Fibroblast of upper back skin (primary cell): ENCODE results near the gene CHADL.

Experiments
- DNase-seq: peaks from one replicate; pipeline ENCODE4 v3.0.0-alpha.2; 2013

CHADL gene

DNA sequence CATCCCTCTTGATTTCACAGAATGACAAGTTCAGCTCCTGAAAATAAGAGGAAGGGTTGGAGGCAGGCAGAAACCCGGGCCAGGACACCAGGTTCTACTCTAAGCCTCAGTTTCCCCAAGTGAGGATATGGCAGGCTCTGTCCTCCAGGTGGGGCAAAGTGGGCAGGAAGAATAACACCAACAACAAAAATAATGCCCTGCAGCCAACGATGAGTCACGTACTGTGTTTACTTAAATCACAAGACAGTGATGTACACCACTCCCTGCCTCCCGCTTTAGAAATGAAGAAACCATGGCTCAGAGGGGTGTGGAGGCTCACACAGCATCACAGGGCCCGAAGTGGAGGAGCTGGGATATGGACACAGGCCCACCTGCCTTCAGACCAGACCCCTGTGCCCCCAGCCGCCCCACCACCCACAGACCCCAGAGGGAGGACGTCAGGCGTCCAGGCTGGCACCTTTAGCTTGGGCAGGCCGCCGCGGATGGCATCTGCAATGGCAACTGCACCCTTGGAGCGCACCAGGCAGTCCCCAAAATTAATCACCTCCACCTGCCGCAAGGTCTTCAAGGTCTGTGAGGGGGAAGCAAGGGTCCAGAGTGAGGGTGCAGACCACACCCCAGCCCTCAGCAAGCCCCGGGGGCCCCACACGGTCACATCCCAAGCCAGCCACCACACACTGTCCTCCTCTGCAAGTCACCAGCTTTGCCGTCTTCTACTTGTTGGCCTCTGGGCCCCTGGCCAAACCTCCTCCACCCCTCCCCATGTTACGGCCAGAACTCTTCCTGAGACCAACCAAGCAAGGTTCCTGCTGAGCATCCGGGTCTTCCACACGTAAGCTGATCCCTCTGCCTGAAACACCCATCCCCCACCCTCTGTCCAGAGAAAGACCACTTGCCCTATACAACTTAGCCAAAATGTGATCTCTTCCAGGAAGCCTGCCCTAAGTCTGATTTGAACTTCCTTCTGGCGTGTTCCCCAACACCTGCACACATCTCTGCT lies 15.8 kb upstream of the CHADL start:
- DNase-seq, result peak; percentile 12

DNA sequence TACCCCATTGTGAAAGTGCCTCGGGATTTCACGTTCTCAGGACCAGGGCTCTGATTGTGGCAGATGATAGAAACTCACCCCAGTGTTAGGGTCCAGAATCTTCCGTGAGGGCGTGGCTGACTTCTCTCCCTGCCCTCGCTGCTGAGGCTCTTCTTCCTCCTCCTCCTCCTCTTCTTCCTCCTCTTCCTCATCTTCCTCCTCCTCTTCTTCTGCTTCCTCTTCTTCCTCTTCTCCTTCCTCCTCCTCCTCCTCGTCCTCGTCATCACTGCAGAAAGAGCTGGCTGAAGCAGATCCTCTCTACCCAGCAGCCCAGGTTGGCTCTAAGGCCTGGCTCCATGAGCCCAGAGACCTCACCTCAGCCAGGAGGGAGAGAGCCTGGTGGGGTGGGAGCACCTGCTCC lies 13.5 kb upstream of the CHADL start:
- DNase-seq, result no peak

DNA sequence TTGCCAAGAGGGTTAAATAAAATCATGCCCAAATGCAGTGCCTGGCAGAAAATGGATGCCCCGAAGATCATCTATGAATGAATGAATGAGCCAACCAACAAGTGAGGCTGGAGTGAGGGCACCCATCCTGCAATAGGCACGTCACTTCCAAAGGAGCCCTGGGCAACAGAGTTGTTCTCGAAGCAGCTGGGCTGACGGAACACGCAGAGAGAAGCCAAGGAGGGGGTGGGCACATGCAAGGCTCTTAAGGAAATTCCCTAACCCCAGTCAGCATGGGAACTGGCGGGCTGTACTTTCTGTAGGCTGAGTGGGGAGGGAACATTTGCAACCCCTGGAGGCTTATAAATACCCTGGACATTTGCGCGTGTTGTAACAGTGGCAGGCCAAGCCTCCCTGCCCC lies 11.6 kb upstream of the CHADL start:
- no peak for DNase-seq

DNA sequence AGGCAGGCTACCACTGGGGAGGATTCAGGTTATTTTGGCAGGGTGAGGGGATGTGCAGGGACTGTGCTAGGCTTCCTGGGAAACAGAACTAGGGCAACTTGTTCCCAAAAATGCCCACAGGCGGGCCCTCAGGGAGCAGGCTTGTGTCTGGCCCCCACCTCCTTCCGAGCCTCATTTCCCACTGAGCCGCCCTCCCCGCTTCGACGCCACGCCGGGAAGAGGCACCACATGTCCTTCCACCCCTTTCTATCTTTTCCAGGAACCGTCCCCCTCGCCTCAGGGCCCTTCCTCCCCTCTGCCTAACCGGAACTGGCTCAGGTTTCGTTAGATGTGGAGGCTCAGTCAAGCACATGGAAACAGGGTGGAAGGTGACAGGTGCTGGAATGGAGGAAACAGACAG lies 9.4 kb upstream of the CHADL start:
- no peak for DNase-seq

DNA sequence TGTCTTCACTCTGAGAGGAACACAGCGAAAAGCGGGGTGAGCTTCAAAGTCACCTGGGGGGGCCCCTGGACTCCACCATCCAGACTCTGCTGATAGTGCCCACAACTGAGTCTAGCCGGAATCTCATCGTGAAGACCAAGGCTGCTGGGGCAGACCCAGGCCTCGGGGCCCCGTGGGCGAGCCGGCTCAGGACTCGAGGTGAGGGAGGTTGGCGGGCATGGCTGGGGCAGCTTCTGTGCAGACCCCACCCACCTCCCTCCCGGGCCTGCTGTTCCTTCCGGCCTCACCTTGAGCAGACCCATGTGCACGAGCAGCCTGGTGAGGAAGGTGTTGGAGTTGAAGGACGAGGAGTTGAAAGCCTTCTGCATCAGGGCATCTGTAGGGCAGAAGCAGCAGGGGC lies 8.7 kb upstream of the CHADL start:
- no peak for DNase-seq

DNA sequence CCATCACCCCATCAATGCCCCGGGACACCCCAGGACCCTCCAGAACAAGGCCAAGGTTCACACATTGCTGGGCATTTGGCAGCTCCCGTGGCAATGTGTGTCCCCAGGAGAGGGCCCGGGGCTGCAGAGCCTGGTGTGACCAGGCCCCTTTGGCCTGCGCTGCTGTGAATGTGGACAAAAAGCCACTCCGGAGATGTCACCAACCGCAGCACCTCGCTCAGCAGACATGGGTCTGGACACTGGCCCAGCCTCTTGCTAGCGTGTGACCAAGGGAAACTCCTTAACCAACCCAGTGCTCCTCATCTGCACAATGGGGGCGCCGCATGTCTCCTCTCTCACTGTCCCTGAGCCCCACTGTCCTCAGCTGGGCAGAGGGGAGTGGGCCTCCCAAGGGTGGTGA lies 8.0 kb upstream of the CHADL start:
- DNase-seq, result no peak

DNA sequence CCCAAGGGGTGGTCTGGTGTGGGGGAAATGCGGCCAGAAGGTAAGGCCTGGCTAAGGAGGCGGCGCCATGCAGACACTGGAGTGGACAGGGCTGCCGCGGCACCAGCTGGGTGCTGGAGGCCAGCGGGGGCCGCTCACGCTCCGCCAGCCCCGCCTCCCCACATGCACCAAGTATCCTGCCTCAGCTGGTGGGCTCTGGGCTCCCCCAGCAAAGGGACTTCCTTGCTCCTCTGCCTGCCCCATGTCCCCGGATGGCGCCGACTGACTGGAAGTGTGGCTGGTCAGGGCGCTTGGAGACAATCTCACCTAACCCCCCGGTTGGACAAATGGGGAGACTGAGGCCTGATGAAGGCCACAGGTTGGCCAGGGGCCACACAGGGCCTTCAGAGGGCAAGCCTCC lies 7.6 kb upstream of the CHADL start:
- no peak for DNase-seq

DNA sequence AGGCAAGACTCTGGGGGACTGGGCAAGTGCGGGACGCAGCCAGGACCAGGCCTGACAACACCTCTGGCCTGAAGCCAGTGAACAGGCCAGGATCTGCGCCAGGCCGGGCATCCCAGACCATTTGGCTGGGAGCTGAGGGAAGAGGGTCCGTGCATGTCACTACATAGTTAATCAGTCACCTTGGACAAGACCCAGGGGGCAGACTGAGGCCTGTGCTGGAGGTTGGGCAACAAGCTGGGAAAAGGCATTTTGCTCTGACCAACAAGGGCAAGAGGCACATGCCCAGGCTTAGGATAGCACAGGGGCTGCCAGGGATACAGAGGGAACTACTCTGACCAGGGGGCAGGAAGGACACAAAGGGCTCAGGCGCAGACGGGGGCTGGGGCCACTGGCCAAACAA lies 7.0 kb upstream of the CHADL start:
- no peak for DNase-seq

DNA sequence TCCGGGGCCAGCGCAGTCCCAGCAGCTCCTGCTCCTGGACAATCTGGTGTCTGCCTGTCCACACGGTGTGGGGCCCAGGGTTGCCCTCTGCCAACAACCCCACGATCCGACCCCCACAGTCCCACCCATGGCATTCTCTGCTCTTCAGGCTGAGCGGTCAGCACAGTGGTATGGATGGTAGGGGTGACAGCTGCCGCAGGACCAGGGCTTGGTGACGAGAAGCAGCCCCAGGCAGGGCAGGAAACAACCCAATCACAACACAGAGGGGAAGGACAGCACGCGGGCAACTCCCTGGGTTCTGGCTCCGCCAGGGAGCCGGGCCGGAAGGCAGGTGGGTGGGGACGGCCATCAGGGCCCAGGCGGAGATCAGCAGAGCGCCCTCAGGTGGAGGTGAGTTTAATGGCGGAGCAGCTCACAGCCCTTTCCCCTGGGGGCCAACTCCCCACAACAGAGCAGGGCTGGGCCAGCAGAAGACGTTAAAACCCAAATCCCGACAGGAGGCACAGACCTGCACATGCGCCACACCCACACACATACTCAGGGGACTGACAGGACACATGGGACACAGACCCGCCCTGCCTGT lies 5.3 kb upstream of the CHADL start:
- DNase-seq, result no peak

DNA sequence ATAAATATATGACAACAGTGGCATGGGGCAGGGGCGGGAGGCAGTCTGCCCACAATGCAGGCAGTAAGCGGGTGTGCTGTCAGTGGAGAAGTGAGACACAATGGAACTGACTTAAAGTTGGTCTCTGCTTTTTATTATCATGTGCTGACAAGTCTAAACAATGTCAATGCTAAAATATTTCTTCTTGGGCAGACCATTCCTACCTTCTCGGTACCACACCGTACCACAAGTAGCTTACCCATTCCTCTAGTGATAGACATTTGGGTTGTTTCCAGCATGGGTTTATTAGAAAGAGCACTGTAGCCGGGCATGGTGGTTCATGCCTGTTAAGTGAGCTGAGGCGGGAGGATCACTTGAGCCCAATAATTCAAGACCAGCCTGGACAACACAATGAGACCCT lies 2.6 kb upstream of the CHADL start:
- DNase-seq, result no peak

DNA sequence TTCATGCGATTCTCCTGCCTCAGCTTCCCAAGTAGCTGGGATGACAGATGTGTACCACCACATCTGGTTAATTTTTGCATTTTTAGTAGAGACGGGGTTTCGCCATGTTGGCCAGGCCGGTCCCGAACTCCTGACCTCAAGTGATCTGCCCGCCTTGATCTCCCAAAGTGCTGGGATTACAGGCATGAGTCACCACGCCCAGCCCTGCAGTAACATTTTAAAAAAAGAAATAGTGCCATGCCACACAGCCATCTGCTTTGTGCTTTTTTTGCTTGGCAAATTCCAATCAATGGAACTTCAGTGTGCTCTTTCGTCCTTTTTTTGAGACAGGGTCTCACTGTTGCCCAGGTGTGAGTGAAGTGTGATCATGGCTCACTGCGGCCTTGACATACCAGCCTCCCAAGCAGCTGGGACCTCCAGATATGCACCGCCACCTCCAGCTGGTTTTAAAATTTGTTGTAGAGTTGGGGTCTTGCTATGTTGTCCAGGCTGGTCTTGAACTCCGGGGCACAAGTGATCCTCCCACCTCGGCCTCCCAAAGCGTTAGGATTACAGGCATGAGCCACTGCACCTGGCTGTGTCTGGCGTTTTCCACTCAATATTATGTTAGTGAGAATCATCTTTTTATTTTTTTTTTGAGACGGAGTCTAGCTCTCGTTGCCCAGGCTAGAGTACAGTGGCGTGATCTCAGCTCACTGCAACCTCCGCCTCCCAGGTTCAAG lies 1.8 kb upstream of the CHADL start:
- no peak for DNase-seq

DNA sequence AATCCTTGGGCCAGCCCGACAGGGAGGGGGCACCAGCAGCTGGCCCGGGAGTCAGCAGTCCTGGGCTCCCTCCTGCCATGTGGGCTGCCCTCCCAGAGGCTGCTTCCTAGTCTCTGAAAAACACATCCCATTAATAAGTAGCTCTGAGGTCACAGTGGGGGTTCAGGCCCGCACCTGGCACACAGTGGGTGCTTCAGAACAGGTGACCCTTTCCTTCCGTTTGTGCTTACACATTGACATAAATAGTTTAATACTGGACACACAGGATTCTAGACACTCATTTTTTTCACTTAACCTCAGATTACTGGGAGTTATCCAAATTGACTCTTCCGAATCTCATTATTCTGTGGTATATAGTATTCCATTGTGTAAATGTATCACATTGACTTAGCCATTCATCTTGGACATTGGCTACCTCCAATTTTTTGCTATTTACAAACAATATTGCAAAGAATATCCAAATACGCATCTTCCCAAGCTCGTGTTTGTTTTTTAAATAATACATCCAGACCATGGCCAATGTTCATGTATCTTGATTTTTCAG lies 474 bp upstream of the CHADL start:
- no peak for DNase-seq

DNA sequence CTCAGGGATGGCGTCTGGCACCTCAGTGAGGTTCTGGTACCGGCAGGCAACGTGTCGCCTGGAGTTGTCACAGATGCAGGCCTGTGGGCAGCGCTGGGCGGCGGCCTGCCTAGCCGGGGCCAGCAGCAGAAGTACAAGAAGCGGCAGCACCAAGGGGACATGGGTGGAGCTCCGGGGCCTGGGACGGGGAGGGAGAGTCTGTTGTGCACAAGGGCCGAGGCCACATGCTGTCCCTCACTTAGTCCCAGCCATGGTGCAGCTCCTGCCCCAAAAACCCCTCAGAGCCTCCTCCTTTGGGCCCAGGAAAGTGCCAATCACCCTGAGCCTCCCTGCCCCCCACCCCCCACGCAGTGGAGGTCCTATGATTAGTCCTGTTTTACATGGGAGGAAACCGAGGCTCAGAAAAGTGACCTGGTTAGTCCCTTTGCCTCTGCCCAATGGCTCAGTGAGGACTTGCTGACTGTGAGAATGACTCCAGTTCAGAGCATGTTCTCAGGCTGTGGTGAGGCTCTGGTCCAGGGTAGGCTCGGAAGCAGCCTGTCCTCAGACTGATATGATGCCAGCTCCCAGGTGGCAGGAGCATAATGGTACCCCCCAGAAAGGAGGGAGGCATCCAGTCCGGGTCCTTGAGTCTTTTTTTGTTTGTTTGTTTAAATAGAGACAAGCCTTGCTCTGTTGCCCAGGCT lies 1.1 kb downstream of the CHADL start:
- no peak for DNase-seq

DNA sequence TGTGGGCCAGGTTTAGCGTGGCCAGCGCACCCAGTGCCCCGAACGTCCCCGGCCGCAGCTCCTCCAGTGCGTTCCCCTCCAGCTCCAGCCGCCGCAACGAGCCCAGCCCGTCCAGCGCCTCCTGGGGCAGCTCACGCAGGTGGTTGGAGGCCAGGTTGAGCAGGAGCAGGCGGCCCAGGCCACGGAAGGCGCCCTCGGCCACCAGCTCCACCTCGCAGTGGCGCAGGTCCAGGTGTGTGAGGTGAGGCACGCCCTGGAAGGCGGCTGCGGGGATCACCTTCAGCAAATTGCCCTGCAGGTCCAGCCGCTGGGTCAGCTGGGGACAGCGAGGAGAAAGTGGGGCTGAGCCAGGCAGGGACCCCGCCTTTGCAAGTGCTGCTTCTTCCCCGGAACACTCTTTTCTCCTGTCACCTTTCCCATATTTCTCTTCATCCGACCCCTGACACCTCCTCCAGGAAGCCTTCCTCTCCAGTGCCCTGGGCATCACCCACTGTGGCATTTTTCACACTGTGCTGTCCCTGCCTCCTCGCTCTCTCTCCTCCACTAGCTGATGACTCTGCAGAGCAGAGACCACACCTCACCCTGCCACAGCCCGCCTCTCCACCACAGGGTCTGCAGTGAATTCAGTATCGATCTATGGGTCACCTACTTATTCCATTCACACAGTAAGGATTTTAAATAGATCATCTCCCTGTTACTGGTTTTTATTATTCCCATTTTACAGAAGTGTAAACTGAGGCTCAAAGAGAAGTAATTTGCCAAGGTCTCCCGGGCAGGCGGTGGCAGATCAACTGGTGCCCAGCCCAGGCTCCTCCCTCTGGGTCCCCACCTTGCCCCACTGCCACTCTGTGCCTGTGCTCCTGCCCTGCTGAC lies 1.9 kb downstream of the CHADL start:
- no peak for DNase-seq

DNA sequence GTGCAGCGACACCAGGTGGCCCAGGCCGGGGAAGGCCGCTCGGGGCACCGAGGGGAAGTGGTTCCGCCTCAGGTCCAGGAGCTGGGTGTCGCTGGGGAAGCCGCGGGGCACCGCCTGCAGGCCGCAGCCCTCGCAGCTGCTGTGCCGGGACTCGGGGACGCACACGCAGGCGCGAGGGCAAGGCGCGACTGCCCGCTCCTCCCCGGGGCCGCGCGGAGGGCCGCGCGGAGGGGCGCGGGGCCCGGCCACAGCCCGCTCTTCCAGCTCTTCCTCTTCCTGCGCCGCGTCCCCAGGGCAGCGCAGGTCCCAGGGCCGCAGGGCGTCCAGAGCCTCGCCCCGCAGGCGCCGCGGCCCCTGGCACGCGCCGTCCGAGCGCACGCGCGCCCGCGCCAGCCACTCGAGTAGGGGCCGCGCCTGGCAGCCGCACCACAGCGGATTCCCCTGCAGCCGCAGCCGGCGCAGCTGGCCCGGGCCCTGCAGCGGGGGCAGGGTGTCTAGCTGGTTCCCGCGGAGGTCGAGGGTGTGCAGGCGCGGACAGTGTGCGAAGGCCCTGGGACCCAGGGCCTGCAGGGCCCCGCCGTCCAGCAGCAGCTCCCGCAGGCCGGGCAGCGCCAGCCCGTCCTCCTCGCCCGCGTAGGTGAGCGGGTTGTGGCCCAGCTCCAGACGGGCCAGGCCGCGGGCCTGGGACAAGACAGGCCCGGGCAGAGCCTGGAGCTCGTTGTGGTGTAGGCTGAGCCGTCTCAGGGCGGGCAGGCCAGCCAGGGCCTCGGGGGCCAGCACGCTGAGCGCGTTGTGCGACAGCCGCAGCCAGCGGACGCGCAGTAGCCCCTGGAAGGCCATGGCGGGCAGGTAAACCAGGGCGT lies 2.8 kb downstream of the CHADL start:
- peak; percentile 27 for DNase-seq

DNA sequence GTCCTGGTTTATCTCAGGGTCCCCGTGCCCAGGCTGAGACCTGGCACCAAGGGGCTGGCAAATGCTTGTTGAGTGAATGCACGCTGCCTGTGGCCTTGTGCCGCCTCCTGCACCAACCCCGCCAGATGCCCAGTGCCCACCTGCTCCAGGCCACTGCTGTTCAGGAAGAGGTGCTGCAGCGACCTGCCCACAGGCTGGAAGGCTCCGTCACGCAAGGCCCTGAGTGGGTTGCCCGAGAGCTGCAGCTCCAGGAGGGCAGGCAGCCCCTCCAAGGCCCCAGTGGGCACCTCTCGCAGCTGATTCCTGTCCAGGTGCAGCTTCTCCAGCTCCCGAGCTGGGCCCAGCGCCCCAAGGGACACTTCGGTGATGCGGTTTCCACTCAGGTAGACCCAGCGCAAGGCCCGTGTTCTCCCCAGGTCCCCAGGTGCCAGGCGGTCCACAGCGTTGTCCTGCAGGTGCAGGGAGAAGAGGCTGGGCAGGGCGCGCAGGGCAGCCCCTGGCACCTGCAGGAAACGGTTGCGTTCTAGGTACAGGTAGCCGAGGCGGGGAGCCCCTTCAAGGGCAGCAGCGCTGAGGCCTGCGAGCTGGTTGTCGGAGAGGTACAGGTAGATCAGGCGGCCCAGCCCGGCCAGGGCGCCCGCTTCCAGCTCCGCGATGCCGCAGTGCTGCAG lies 3.6 kb downstream of the CHADL start:
- DNase-seq, result no peak

DNA sequence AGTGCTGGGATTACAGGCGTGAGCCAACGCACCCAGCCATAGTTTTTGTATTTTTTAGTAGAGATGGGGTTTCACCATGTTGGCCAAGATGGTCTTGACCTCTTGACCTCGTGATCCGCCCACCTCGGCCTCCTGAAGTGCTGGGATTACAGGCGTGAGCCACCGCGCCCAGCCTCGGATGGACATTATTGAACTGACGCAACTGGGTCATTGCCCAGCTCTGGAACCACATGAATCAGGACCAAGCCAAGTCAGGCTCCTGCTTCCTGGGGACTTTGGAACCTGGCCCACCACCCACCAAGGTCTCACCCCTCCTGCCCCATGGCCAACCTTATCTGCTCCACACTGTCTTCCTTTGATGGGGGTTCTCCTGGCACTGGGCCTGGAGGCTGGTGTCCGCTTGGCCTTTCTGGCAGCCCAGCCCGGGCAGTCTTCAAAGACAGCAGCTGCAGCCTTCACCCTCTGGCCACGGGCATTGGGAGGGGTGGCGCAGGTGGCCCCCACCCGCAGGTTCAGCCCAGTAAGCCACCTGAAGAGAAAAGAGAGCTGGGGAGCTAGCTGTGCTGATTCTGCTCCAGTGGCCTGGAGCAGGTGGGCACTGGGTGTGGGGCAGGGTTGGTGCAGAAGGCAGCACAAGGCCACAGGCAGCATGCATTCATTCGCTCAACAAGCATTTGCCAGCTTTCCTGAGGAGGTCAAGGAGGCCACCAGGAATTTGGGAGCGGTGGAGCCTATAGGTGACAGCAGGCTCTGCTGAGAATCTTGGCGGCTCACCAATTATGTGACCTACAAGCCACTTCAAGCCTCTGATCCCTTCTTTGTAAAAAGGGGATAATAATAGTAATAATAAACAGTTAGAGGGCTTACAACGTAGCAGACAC lies 5.7 kb downstream of the CHADL start:
- no peak for DNase-seq

DNA sequence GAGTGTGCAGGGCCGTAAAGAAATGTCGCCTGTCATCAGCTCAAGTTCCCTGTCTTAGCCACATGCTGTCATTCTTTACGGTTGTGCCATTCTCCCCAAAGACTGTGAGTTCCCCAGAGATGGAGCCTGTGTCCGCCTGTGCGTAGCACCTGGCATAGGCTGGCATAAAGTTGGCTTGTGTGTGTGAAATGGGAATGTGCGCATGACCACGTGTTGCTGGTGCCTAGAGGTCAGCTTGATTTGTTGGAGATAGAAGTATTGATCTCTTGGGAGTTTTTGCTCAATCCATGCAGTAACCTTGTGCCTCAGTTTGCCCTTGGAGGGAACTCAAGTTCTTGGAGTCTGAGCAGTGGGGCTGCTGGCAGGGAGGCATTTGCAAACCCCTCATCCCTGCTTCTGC lies 9.4 kb downstream of the CHADL start:
- no peak for DNase-seq

DNA sequence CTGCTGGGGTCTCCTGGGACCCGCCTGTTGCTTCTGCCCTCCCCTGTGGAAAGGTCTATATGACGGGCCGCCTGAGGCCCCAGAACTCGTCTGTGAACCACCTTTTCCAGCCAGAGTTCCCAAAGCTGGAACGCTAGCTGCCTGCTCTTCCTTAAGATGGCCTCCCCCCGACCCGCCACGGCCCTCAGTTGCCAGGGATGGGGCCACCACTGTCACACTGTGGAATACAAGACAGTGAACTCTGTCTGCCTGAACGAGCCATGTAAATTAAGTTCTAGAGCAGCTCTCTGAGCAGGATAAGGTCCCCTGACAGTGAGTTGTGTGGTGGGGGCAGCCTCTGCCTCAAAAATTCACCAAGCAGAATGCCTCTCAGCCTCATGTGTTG lies 10.3 kb downstream of the CHADL start:
- no peak for DNase-seq
